Keratinocyte (primary cell): Measurements from ENCODE around the gene TMEM219. TPM values are rescaled to one million over a fixed set of nuclear protein-coding genes. Genes with fewer than 3 reads are reported as not detected.
A peak's percentile ranks its signal among the peaks of the same experiment; 100 is the strongest.

Experiments
- DNase-seq: peaks from one replicate; pipeline ENCODE4 v3.0.0-alpha.2; 2011; ENCODE audit warnings: low read depth, missing footprints, low spot score
- FAIRE-seq: peaks from 2 replicates; lab custom pipeline; 2011; peaks lifted over from hg19 to GRCh38; lab: Jason Lieb, UNC
- H2AFZ ChIP-seq: 2 replicates; pipeline ENCODE4 v1.6.0; 2012; ENCODE audit warnings: low read length, control low read depth, inconsistent platforms; ENCODE audit not compliant: control insufficient read depth
- H3K27ac ChIP-seq: 2 replicates; pipeline ENCODE4 v1.5.1; 2011; ENCODE audit warnings: low read length; ENCODE audit not compliant: control insufficient read depth, insufficient read depth
- H3K27me3 ChIP-seq: 3 replicates; pipeline ENCODE4 v1.6.0; 2011; ENCODE audit warnings: low read length; ENCODE audit not compliant: control insufficient read depth, insufficient read depth; ENCODE audit errors: extremely low read depth
- H3K36me3 ChIP-seq, 2 experiments: 2 replicates in 1 of 2; 3 replicates in 1 of 2; pipeline ENCODE4 v1.5.1; 2011; ENCODE audit warnings: low read length in 2 of 2, mild to moderate bottlenecking in 1 of 2; ENCODE audit not compliant: control insufficient read depth in 2 of 2, insufficient read depth in 2 of 2; ENCODE audit errors: extremely low read depth in 1 of 2
- H3K4me1 ChIP-seq: 3 replicates; pipeline ENCODE4 v1.5.1; 2011; ENCODE audit warnings: low read length; ENCODE audit not compliant: control insufficient read depth, insufficient read depth; ENCODE audit errors: extremely low read depth
- H3K4me2 ChIP-seq: 3 replicates; pipeline ENCODE4 v1.6.0; 2011; ENCODE audit warnings: low read depth, low read length; ENCODE audit not compliant: control insufficient read depth, insufficient read depth; ENCODE audit errors: extremely low read depth
- H3K4me3 ChIP-seq, 3 experiments: fragments of 200-600 bp in 1 of 3; sonication (generic) in 1 of 3; 2 replicates in 2 of 3; 3 replicates in 1 of 3; pipeline ENCODE4 v1.5.1; 2011 to 2016; ENCODE audit warnings: low read length in 3 of 3, mild to moderate bottlenecking in 3 of 3, control low read depth in 2 of 3, inconsistent platforms in 1 of 3, low read depth in 1 of 3, mixed read lengths in 1 of 3, mixed run types in 1 of 3, moderate library complexity in 1 of 3; ENCODE audit not compliant: control insufficient read depth in 2 of 3, insufficient read depth in 2 of 3; ENCODE audit errors: extremely low read depth in 1 of 3
- H3K79me2 ChIP-seq: 2 replicates; pipeline ENCODE4 v1.6.0; 2012; ENCODE audit warnings: low read length; ENCODE audit not compliant: control insufficient read depth, insufficient read depth
- H3K9ac ChIP-seq: 3 replicates; pipeline ENCODE4 v1.6.0; 2011; ENCODE audit warnings: low read length; ENCODE audit not compliant: control insufficient read depth, insufficient read depth; ENCODE audit errors: extremely low read depth
- H3K9me1 ChIP-seq: 3 replicates; pipeline ENCODE4 v1.6.0; 2011; ENCODE audit warnings: low read length; ENCODE audit not compliant: control insufficient read depth, insufficient read depth; ENCODE audit errors: extremely low read depth
- H3K9me3 ChIP-seq: 2 replicates; pipeline ENCODE4 v1.5.1; 2012; ENCODE audit warnings: low read depth, low read length; ENCODE audit not compliant: control insufficient read depth
- H4K20me1 ChIP-seq: 3 replicates; pipeline ENCODE4 v1.6.0; 2011; ENCODE audit warnings: low read length; ENCODE audit not compliant: control insufficient read depth, insufficient read depth; ENCODE audit errors: extremely low read depth
- EZH2 ChIP-seq: IDR thresholded peaks from one replicate; pipeline ENCODE4 v1.6.1; 2012; ENCODE audit warnings: inconsistent platforms, mild to moderate bottlenecking, low read length, moderate library complexity
- dilution Hi-C: fragments of 300-500 bp; cut with MboI; formaldehyde crosslinking; loops from one replicate; pipeline ENCODE4 v1.7.0; 2020; ENCODE audit warnings: low sequenced_read_pairs; ENCODE audit not compliant: extremely low pct_ligation_motif_present
- polyA plus RNA-seq, 5 experiments: library from polyadenylated mRNA; depleted of rRNA in 3 of 5; stranded (reverse) in 3 of 5; stranded (forward) in 1 of 5; unstranded in 1 of 5; fragments of >200 nt; gene quantifications; 1 replicate in 1 of 5; 2 replicates in 3 of 5; 3 replicates in 1 of 5; pipeline versions ENCODE4 v1.2.1 to v1.2.3, GENCODE V29; 2011 to 2012; ENCODE audit warnings: missing spikeins in 2 of 5, low read depth in 1 of 5, low replicate concordance in 1 of 5
- TF ChIP-seq, protein P1 (sequence below), 3 experiments: IDR thresholded peaks in 1 of 3; conservative IDR thresholded peaks in 1 of 3; optimal IDR thresholded peaks in 1 of 3; 2 replicates in 2 of 3; 3 replicates in 1 of 3; pipeline versions ENCODE3 to v1.5.1; 2011; ENCODE audit warnings: low read length in 3 of 3, mild to moderate bottlenecking in 3 of 3, moderate library complexity in 2 of 3, control low read depth in 1 of 3, inconsistent platforms in 1 of 3; ENCODE audit not compliant: insufficient read depth in 2 of 3; ENCODE audit errors: extremely low read depth in 1 of 3

TMEM219 gene
- polyA plus RNA-seq, 1 donor (not counting 4 experiments of a cell fraction or from before 2014, with no cell fraction given), result 48.5 TPM

DNA sequence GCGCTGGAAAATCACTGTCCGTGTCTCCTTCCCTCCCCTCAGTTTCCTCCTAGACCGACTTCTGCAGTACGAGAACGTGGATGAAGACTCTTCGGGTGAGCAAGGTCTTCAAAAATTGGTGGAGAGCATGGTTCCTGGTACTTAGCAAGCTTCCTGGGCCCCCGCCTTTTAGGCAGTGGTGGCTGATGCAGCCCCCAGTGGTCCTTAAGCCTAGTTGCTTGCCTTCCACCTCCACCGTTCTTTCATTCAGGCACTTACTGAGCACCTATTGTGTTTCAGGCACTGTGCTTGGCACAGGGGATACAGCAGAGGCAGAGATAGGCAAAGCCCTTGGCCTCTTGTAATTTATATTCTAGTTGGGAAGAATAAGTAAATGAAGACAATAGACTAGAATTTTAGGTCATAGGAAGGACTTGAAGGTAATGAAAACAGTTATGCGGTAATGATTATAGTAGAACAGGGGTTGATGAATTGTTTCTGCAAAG is 34.9 kb downstream of the TMEM219 start:
- Histone ChIP-seq H3K27ac (peak overlapping the region; percentile 98), H3K36me3 (peaks cover 23 to 33% of the 10 kb centered on the region in 2 experiments)
- no peak for FAIRE-seq

DNA sequence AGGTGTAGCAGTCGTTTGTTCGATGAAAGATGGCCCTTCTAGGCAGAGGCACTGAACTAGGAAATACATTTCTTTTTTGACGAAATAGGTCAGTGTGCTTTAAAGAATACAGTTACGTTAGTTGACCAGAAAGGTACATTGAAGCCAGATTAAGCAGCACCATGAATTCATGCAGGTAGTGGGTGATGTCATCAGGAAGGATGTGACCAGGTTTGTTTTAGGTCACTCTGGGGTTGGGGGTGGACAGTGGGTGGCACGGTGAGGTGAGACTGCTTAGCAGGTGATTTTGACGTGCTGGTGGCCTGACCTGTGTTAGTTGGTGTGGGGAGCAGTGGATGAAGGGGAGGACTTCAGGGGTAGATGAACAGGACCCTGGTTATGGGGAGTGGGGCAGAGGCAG is 37.7 kb downstream of the TMEM219 start:
- no peak for FAIRE-seq
- Histone ChIP-seq H3K9me1 (no peaks in the 10 kb centered on the region), H3K9me3 (no peaks in the 10 kb centered on the region), H3K9ac (no peak overlapping the region), H2AFZ (no peak overlapping the region), H3K4me2 (no peak overlapping the region), H4K20me1 (no peaks in the 10 kb centered on the region), H3K27ac (no peak overlapping the region), H3K36me3 (peaks cover 18 to 27% of the 10 kb centered on the region in 2 experiments), H3K4me1 (peaks cover 14% of the 10 kb centered on the region), H3K79me2 (peaks cover 10% of the 10 kb centered on the region), H3K4me3 (no peak overlapping the region), H3K27me3 (no peaks in the 10 kb centered on the region)
- dilution Hi-C loops, result no loop called here
- DNase-seq, result no peak
- no peak for TF ChIP-seq EZH2
- TF ChIP-seq, protein P1, sequence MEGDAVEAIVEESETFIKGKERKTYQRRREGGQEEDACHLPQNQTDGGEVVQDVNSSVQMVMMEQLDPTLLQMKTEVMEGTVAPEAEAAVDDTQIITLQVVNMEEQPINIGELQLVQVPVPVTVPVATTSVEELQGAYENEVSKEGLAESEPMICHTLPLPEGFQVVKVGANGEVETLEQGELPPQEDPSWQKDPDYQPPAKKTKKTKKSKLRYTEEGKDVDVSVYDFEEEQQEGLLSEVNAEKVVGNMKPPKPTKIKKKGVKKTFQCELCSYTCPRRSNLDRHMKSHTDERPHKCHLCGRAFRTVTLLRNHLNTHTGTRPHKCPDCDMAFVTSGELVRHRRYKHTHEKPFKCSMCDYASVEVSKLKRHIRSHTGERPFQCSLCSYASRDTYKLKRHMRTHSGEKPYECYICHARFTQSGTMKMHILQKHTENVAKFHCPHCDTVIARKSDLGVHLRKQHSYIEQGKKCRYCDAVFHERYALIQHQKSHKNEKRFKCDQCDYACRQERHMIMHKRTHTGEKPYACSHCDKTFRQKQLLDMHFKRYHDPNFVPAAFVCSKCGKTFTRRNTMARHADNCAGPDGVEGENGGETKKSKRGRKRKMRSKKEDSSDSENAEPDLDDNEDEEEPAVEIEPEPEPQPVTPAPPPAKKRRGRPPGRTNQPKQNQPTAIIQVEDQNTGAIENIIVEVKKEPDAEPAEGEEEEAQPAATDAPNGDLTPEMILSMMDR (optimal IDR thresholded peaks at IDR 0.05 in 1 of 3, IDR thresholded peaks at IDR 0.05 in 1 of 3, conservative IDR thresholded peaks at IDR 0.05 in 1 of 3; ENCODE audit: extremely low read depth in 1 of 3, insufficient read depth in 2 of 3, low read length in 3 of 3), result no peak

More for the DNA sequence above, 34.9 kb downstream of the TMEM219 start:
- Histone ChIP-seq H3K4me2 (peak overlapping the region; percentile 89), H3K27me3 (no peaks in the 10 kb centered on the region), H3K9ac (peak overlapping the region; percentile 95), H3K9me1 (no peaks in the 10 kb centered on the region), H3K79me2 (peaks cover 10% of the 10 kb centered on the region), H3K4me3 (peak overlapping the region; percentile 67 to 99 (median 92)), H3K9me3 (no peaks in the 10 kb centered on the region), H4K20me1 (no peaks in the 10 kb centered on the region), H2AFZ (peak overlapping the region; percentile 86), H3K4me1 (peaks cover 24% of the 10 kb centered on the region)
- dilution Hi-C loops, result no loop called here
- TF ChIP-seq, protein P1 (optimal IDR thresholded peaks at IDR 0.05 in 1 of 3, IDR thresholded peaks at IDR 0.05 in 1 of 3, conservative IDR thresholded peaks at IDR 0.05 in 1 of 3; ENCODE audit: extremely low read depth in 1 of 3, insufficient read depth in 2 of 3, low read length in 3 of 3), result no peak
- no peak for DNase-seq
